ENCODE measurements around the gene RAVER2.

Gene RAVER2

DNA sequence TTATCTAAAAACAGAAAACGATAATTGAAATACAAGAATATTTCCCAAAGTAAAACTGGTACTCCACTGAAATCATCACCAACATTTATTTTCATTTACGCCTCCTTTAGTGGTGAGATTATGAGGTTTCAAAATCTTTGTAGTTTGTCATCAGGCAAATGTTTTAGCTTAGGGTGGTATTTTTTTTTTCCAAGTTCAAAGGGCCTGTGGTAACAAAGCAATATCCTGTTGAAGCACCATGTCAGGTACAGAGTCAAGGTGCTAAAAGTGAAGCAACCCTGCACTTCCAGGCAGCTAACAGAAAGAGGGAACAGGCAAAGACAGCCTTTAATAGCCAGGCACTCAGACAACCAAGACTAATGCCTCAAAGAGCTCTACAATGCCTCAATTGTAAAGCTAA lies 132.3 kb downstream of the RAVER2 start:
- DNase-seq (ENCODE audit: low read depth in 2 of 2), result no peak

DNA sequence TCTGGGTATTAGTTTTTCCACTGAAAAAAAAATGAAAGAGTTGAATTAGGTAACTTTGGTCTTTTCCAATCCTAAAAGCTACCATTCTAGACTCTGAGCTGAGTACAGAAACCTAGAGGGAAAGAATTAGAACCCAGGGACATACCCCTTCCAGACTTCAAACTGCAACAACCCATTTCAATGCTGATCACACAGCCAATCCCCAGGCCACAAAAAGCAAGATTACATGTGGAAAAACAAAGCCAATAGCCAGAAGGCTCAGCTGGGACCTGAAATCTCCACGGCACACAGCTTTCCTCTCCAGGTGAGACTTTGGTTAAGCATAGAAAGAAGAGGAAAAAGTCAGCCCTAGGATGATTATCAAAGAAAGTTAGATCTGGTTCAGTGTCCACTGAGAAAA lies 132.7 kb downstream of the RAVER2 start:
- DNase-seq (ENCODE audit: low read depth in 2 of 2), result no peak

- DNase-seq (ENCODE audit: low read depth in 2 of 2), result no peak
Observed at GRCh38 chr1:64878090-64878489, 133.2 kb downstream of the RAVER2 start.

GRCh38 chr1:64878931-64879611 lies 134.2 kb downstream of the RAVER2 start:
- DNase-seq (ENCODE audit: low read depth in 2 of 2), result no peak

DNA sequence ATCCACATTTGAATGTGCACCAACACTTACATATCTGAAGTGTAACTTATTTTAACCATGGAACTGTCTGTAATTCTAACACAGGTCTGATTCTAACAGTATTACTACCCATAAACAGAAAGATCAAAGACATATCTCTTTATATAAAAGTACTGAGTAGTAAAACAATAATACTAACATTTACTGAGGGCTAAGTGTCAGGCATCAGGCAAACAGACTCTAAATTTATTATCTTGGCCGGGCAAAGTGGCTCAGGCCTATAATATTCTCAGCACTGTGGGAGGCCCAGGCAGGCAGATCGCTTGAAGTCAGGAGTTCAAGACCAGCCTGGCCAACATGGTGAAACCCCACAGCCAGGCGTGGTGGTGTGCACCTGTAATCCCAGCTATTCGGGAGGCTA lies 135.6 kb downstream of the RAVER2 start:
- DNase-seq (ENCODE audit: low read depth in 2 of 2), result no peak

GRCh38 chr1:64881281-64881680 lies 136.4 kb downstream of the RAVER2 start:
- no peak for DNase-seq (ENCODE audit: low read depth in 2 of 2)

All from stimulated activated CD8-positive, alpha-beta memory T cell treated with anti-CD3 and anti-CD28 coated beads, Interleukin-7, amount 100 ng/mL, for 4 hours (primary cell).